H9 (cell line): ENCODE results near the gene SHH. TPM values are rescaled to one million over a fixed set of nuclear protein-coding genes. Genes with fewer than 3 reads are reported as not detected.

ENCODE experiments used
- DNase-seq: peaks from one replicate; pipeline ENCODE4 v3.0.0-alpha.2; 2017
- H2AFZ ChIP-seq: one replicate; pipeline ENCODE4 v1.6.1; 2013; ENCODE audit warnings: mild to moderate bottlenecking, low read length, control low read depth, moderate library complexity
- H2AK5ac ChIP-seq: 2 replicates; pipeline ENCODE4 v1.6.1; 2013; ENCODE audit warnings: low read length, control low read depth, mixed read lengths; ENCODE audit not compliant: insufficient read length
- H2BK120ac ChIP-seq: one replicate; pipeline ENCODE4 v1.6.1; 2013; ENCODE audit warnings: low read depth, mild to moderate bottlenecking, low read length, control low read depth, inconsistent platforms; ENCODE audit not compliant: poor library complexity, severe bottlenecking
- H2BK12ac ChIP-seq: 2 replicates; pipeline ENCODE4 v1.6.1; 2013; ENCODE audit warnings: low read length, control low read depth, mixed read lengths, low read depth; ENCODE audit not compliant: insufficient read length
- H2BK15ac ChIP-seq: 2 replicates; pipeline ENCODE4 v1.6.1; 2013; ENCODE audit warnings: low read depth, low read length, control low read depth
- H2BK20ac ChIP-seq: one replicate; pipeline ENCODE4 v1.6.1; 2013; ENCODE audit warnings: low read depth, mild to moderate bottlenecking, low read length, control low read depth, inconsistent platforms; ENCODE audit not compliant: poor library complexity, severe bottlenecking
- H2BK5ac ChIP-seq: 2 replicates; pipeline ENCODE4 v1.6.1; 2013; ENCODE audit warnings: low read length, control low read depth, mixed read lengths; ENCODE audit not compliant: insufficient read length
- H3K14ac ChIP-seq: 2 replicates; pipeline ENCODE4 v1.6.1; 2013; ENCODE audit warnings: low read length, control low read depth; ENCODE audit not compliant: insufficient read depth
- H3K18ac ChIP-seq: 2 replicates; pipeline ENCODE4 v1.6.1; 2013; ENCODE audit warnings: low read depth, mild to moderate bottlenecking, mixed read lengths, low read length, control low read depth; ENCODE audit not compliant: insufficient read length
- H3K23ac ChIP-seq: 2 replicates; pipeline ENCODE4 v1.6.1; 2013; ENCODE audit warnings: low read length, control low read depth, mixed read lengths, low read depth; ENCODE audit not compliant: insufficient read length
- H3K23me2 ChIP-seq: 2 replicates; pipeline ENCODE4 v1.6.1; 2013; ENCODE audit warnings: low read depth, mild to moderate bottlenecking, mixed read lengths, low read length, control low read depth; ENCODE audit not compliant: insufficient read length, poor library complexity, severe bottlenecking
- H3K27ac ChIP-seq: 2 replicates; pipeline ENCODE4 v1.5.1; 2013; ENCODE audit warnings: low read length, control low read depth, mixed read lengths, low read depth; ENCODE audit not compliant: insufficient read length
- H3K27me3 ChIP-seq: 2 replicates; pipeline ENCODE4 v1.6.1; 2013; ENCODE audit warnings: low read length, control low read depth, inconsistent platforms; ENCODE audit not compliant: insufficient read depth
- H3K4ac ChIP-seq: 2 replicates; pipeline ENCODE4 v1.6.1; 2013; ENCODE audit warnings: low read depth, mild to moderate bottlenecking, control low read depth, inconsistent platforms, low read length, moderate library complexity
- H3K4me1 ChIP-seq: 2 replicates; pipeline ENCODE4 v1.6.1; 2013; ENCODE audit warnings: low read length, control low read depth, inconsistent platforms; ENCODE audit not compliant: insufficient read depth
- H3K4me2 ChIP-seq: 2 replicates; pipeline ENCODE4 v1.6.1; 2013; ENCODE audit warnings: low read length, control low read depth, mixed read lengths; ENCODE audit not compliant: insufficient read length, insufficient read depth
- H3K56ac ChIP-seq: 2 replicates; pipeline ENCODE4 v1.6.1; 2013; ENCODE audit warnings: low read depth, mild to moderate bottlenecking, mixed read lengths, low read length, control low read depth; ENCODE audit not compliant: insufficient read length
- H3K79me1 ChIP-seq: 2 replicates; pipeline ENCODE4 v1.6.1; 2013; ENCODE audit warnings: low read depth, mild to moderate bottlenecking, moderate library complexity, low read length, control low read depth, inconsistent platforms; ENCODE audit not compliant: insufficient read depth, poor library complexity, severe bottlenecking
- H3K79me2 ChIP-seq: 2 replicates; pipeline ENCODE4 v1.6.1; 2013; ENCODE audit warnings: low read length, control low read depth, inconsistent platforms; ENCODE audit not compliant: insufficient read depth
- H3K9ac ChIP-seq: 2 replicates; pipeline ENCODE4 v1.6.1; 2013; ENCODE audit warnings: low read length, control low read depth, mixed read lengths; ENCODE audit not compliant: insufficient read length; ENCODE audit errors: extremely low read depth
- H3K9me3 ChIP-seq: one replicate; pipeline ENCODE4 v1.6.1; 2013; ENCODE audit warnings: low read depth, low read length, inconsistent platforms; ENCODE audit not compliant: control insufficient read depth
- H3T11ph ChIP-seq: one replicate; pipeline ENCODE4 v1.6.1; 2013; ENCODE audit warnings: mild to moderate bottlenecking, low read length, control low read depth, inconsistent platforms
- H4K20me1 ChIP-seq: one replicate; pipeline ENCODE4 v1.6.1; 2013; ENCODE audit not compliant: control insufficient read depth, insufficient read length, insufficient read depth
- H4K5ac ChIP-seq: 2 replicates; pipeline ENCODE4 v1.6.1; 2013; ENCODE audit warnings: low read depth, mild to moderate bottlenecking, mixed read lengths, low read length, control low read depth; ENCODE audit not compliant: insufficient read length
- H4K8ac ChIP-seq: replicated peaks from 2 replicates; pipeline ENCODE4 v1.6.1; 2013; ENCODE audit warnings: low read length, control low read depth, mixed read lengths, low read depth; ENCODE audit not compliant: insufficient read length
- H4K91ac ChIP-seq: 2 replicates; pipeline ENCODE4 v1.6.1; 2013; ENCODE audit warnings: low read depth, mild to moderate bottlenecking, moderate library complexity, mixed read lengths, low read length, control low read depth; ENCODE audit not compliant: insufficient read length
- H3K27ac Mint-ChIP-seq, 3 experiments: 2 replicates in 2 of 3; 3 replicates in 1 of 3; pipeline ENCODE4 v1.8.0; 2020 to 2021; ENCODE audit warnings: mixed read lengths in 3 of 3, mild to moderate bottlenecking in 1 of 3, moderate library complexity in 1 of 3
- H3K27me3 Mint-ChIP-seq: 2 replicates; pipeline ENCODE4 v1.8.0; 2021; ENCODE audit warnings: low read depth, mild to moderate bottlenecking, moderate library complexity, mixed read lengths
- H3K36me3 Mint-ChIP-seq, 3 experiments: 2 replicates in 2 of 3; 3 replicates in 1 of 3; pipeline ENCODE4 v1.8.0; 2020 to 2021; ENCODE audit warnings: low read depth in 3 of 3, mixed read lengths in 3 of 3; ENCODE audit not compliant: insufficient read depth in 1 of 3
- H3K4me1 Mint-ChIP-seq, 2 experiments: 2 replicates each; pipeline ENCODE4 v1.8.0; 2020; ENCODE audit warnings: mixed read lengths in 2 of 2
- H3K4me3 Mint-ChIP-seq, 2 experiments: 2 replicates in 1 of 2; 3 replicates in 1 of 2; pipeline ENCODE4 v1.8.0; 2020 to 2021; ENCODE audit warnings: mild to moderate bottlenecking in 2 of 2, mixed read lengths in 2 of 2, moderate library complexity in 1 of 2
- H3K9me3 Mint-ChIP-seq, 2 experiments: 2 replicates in 1 of 2; 3 replicates in 1 of 2; pipeline ENCODE4 v1.8.0; 2020; ENCODE audit warnings: mild to moderate bottlenecking in 2 of 2, mixed read lengths in 2 of 2, moderate library complexity in 1 of 2
- WGBS: extraction: QIAGEN DNeasy Blood & Tissue Kit; methylation state at CpG from one replicate; pipeline ENCODE4 v1.1.7; 2013; ENCODE audit warnings: missing lambda C conversion rate, low lambda C conversion rate, mixed read lengths; ENCODE audit not compliant: insufficient read length; ENCODE audit errors: extremely low coverage; 5-methylcytosine and 5-hydroxymethylcytosine counted together
- total RNA-seq: library from RNA; stranded (reverse); gene quantifications from 2 replicates; pipeline ENCODE4 v1.2.1, GENCODE V29; 2021
- TF ChIP-seq, protein P1 (sequence below): fragments of 200-600 bp; sonication (generic); conservative IDR thresholded peaks from 3 replicates; pipeline ENCODE4 v1.8.0; 2021; ENCODE audit warnings: antibody characterized with exemption, mild to moderate bottlenecking

The SHH gene
- total RNA-seq, 1 experiment from 2014 or later = 0.07 TPM

DNA sequence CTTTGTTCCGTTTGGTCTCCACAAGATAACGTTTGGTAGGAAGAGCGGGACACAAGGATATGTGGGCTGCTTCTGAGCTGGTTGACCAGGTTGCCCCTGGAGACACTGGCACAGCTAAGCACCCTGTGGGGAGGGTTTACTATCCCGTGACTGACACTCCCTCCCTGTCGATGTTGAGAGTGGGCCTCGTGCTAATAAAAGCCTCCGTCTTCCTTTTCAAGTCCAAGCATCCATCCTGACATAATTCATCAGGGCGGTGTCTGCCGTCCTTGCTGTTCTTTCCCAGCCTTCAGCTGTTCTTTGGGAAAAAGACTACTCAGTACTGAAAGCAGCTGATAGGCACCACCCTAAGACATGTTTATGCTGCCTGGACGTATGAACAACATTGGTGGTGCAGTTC lies 49.6 kb downstream of the SHH start:
- TF ChIP-seq, protein P1, sequence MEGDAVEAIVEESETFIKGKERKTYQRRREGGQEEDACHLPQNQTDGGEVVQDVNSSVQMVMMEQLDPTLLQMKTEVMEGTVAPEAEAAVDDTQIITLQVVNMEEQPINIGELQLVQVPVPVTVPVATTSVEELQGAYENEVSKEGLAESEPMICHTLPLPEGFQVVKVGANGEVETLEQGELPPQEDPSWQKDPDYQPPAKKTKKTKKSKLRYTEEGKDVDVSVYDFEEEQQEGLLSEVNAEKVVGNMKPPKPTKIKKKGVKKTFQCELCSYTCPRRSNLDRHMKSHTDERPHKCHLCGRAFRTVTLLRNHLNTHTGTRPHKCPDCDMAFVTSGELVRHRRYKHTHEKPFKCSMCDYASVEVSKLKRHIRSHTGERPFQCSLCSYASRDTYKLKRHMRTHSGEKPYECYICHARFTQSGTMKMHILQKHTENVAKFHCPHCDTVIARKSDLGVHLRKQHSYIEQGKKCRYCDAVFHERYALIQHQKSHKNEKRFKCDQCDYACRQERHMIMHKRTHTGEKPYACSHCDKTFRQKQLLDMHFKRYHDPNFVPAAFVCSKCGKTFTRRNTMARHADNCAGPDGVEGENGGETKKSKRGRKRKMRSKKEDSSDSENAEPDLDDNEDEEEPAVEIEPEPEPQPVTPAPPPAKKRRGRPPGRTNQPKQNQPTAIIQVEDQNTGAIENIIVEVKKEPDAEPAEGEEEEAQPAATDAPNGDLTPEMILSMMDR = no peak
- peaks cover 4% of the 10 kb centered on the region; the same call in 1 of the 2 replicates for H3K79me2 ChIP-seq

More for the DNA sequence above, 49.6 kb downstream of the SHH start:
- H4K91ac ChIP-seq = no peak overlapping the region
- H2BK12ac ChIP-seq = no peak overlapping the region
- H3K9ac ChIP-seq = no peak overlapping the region
- no peak overlapping the region for H3K4ac ChIP-seq
- H3K14ac ChIP-seq = no peak overlapping the region
- Mint-ChIP-seq H3K4me3 (no peak overlapping the region), H3K27ac (no peak overlapping the region; a peak in 2 of 7 replicates), H3K27me3 (no peaks in the 10 kb centered on the region), H3K4me1 (peaks cover 43 to 51% of the 10 kb centered on the region in 2 experiments), H3K9me3 (no peaks in the 10 kb centered on the region), H3K36me3 (peaks cover 17 to 48% (median 41%) of the 10 kb centered on the region in 3 experiments; a peak in 6 of 7 replicates)
- H3K27ac ChIP-seq = no peak overlapping the region
- H3K18ac ChIP-seq = no peak overlapping the region
- H3K23me2 ChIP-seq = no peaks in the 10 kb centered on the region
- no peaks in the 10 kb centered on the region for H3K79me1 ChIP-seq
- no peak overlapping the region for H4K5ac ChIP-seq
- no peak overlapping the region for H3K56ac ChIP-seq
- no peak overlapping the region for H4K8ac ChIP-seq
- H3K4me2 ChIP-seq = no peak overlapping the region
- no peaks in the 10 kb centered on the region; the same call in 1 of the 2 replicates for H3K4me1 ChIP-seq
- no peak overlapping the region for H2BK5ac ChIP-seq
- H3K27me3 ChIP-seq = no peaks in the 10 kb centered on the region
- no peak overlapping the region for H2AK5ac ChIP-seq
- no peaks in the 10 kb centered on the region for H4K20me1 ChIP-seq
- H2BK15ac ChIP-seq = no peak overlapping the region
- no peak overlapping the region for H3K23ac ChIP-seq
- no peak overlapping the region for H2BK120ac ChIP-seq
- H3T11ph ChIP-seq = no peak overlapping the region
- no peaks in the 10 kb centered on the region for H3K9me3 ChIP-seq
- no peak overlapping the region for H2AFZ ChIP-seq
- WGBS = no CpG with 5 or more reads among the region's 10 CpGs
- no peak overlapping the region for H2BK20ac ChIP-seq
- no peak for DNase-seq
